ENCODE data around the gene GTF2I. TPM values are rescaled to one million over a fixed set of nuclear protein-coding genes. Genes with fewer than 3 reads are reported as not detected.

The GTF2I gene
- total and polyA plus RNA-seq, 10 of the 15 experiments (the other 5 are each of a cell fraction or from before 2014, with no cell fraction given), result 6.7 to 172 (median 96.9) TPM

DNA sequence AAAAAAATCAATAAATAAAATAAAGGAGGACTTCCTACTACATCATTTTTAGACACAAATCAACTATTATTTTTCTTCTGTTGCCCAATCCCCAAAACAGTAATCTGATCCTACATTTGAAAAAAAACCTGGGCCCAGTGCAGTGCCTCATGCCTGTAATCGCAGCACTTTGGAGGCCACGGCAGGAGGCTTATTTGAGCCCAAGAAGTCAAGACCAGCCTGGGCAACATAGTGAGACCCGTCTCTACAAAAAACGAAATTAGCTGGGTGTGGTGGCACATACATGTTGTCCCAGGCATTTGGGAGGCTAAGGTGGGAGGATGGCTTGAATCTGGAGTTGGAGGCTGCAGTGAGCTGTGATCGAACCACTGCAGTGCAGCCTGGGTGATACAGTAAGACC, 2.7 kb upstream of the GTF2I start:
- ChIA-PET SMC1A (ENCODE audit: uncharacterized antibody, unreplicated experiment) (interaction anchor here (1.2 to 2.2 kb wide), 5 partner anchors 11 to 70 kb away, joined by 3 to 8 read pairs (median 6); no protein-coding TSS in a partner anchor), POLR2A (interaction anchor here (0.5 to 2.3 kb wide), 7 partner anchors 9 to 351 kb away, joined by 3 to 9 read pairs (median 4); no protein-coding TSS in a partner anchor), RAD21 (ENCODE audit: unreplicated experiment) (interaction anchor here (1.0 to 1.7 kb wide), 4 partner anchors 11 to 48 kb away, joined by 3 to 8 read pairs (median 4); no protein-coding TSS in a partner anchor), CTCF (interaction anchor here (1.3 kb wide), 1 partner anchor 11 kb away, joined by 4 read pairs; no protein-coding TSS in a partner anchor)
- Histone ChIP-seq H3K79me2 (ENCODE audit: control insufficient read depth, insufficient read depth, low read length) (peaks cover 31% of the 10 kb centered on the region), H3K9ac (ENCODE audit: control insufficient read depth, insufficient read depth, low read length) (no peak overlapping the region), H3K9me3 (replicated peaks; ENCODE audit: control insufficient read depth, insufficient read depth, low read length) (no peaks in the 10 kb centered on the region), H3K4me3 (peak overlapping the region; percentile 63; the same call in 1 of the 2 replicates), H3K27ac (ENCODE audit: control insufficient read depth, insufficient read depth) (no peak overlapping the region), H3K36me3 (ENCODE audit: control insufficient read depth in 2 of 2, insufficient read depth in 2 of 2, low read length in 1 of 2) (no peaks in the 10 kb centered on the region), H2AFZ (ENCODE audit: control insufficient read depth, low read depth, low read length) (no peak overlapping the region), H4K20me1 (ENCODE audit: control insufficient read depth, insufficient read depth) (no peaks in the 10 kb centered on the region), H3K4me2 (ENCODE audit: control insufficient read depth, insufficient read depth) (no peak overlapping the region), H3K4me1 (ENCODE audit: control insufficient read depth, insufficient read depth, low read length) (peaks cover 4% of the 10 kb centered on the region; the same call in 1 of the 2 replicates), H3K27me3 (replicated peaks in 1 of 2; ENCODE audit: control insufficient read depth in 2 of 2, insufficient read depth in 2 of 2, low read length in 1 of 2) (no peaks in the 10 kb centered on the region)
- BruUV-seq (replicated peaks), result no TSS peak
- ATAC-seq (no peak), DNase-seq (ENCODE audit: low read depth, low spot score) (no peak), FAIRE-seq (no peak)
- intact Hi-C loops (cut with micrococcal nuclease; ENCODE audit: unreplicated experiment), result loop anchor here (5.0 kb wide), 1 partner anchor 443 kb away; the partner anchor contains the start of gene LAT2
- in situ Hi-C loops (cut with MboI), result no loop called here
- 76% methylated on average over 5 of the region's 5 CpGs for WGBS (ENCODE audit: insufficient coverage, insufficient replicate concordance, low lambda C conversion rate, missing lambda C conversion rate)
- TF ChIP-seq EED (IDR thresholded peaks at IDR 0.05; ENCODE audit: low read depth) (no peak), KLF5 (IDR thresholded peaks at IDR 0.05; ENCODE audit: partially characterized antibody) (no peak), BACH1 (IDR thresholded peaks at IDR 0.05; ENCODE audit: borderline replicate concordance) (no peak), HCFC1 (IDR thresholded peaks at IDR 0.05; ENCODE audit: low read length) (no peak), NFYA (IDR thresholded peaks at IDR 0.05; ENCODE audit: borderline replicate concordance, low read depth, low read length) (no peak), ELK1 (IDR thresholded peaks at IDR 0.05; ENCODE audit: low read depth, low read length) (no peak), ETV6 (conservative IDR thresholded peaks at IDR 0.05 in 1 of 2, IDR thresholded peaks at IDR 0.05 in 1 of 2; ENCODE audit: borderline replicate concordance in 1 of 2, low read depth in 1 of 2) (no peak), PAX8 (IDR thresholded peaks at IDR 0.05) (no peak), SKIL (IDR thresholded peaks at IDR 0.05; ENCODE audit: low read depth, poor library complexity, severe bottlenecking) (no peak), ZNF622 (IDR thresholded peaks at IDR 0.05) (no peak), BRCA1 (IDR thresholded peaks at IDR 0.05; ENCODE audit: low read depth, low read length) (no peak), RFX5 (IDR thresholded peaks at IDR 0.05; ENCODE audit: low read depth, low read length) (no peak), PRDM15 (CRISPR knock-in tag; IDR thresholded peaks at IDR 0.05) (no peak), LARP7 (IDR thresholded peaks at IDR 0.05) (no peak), SREBF1 (IDR thresholded peaks at IDR 0.05; ENCODE audit: low read length) (no peak), HDAC6 (IDR thresholded peaks at IDR 0.05; ENCODE audit: unreplicated experiment) (no peak)
- TF ChIP-seq, protein P1, sequence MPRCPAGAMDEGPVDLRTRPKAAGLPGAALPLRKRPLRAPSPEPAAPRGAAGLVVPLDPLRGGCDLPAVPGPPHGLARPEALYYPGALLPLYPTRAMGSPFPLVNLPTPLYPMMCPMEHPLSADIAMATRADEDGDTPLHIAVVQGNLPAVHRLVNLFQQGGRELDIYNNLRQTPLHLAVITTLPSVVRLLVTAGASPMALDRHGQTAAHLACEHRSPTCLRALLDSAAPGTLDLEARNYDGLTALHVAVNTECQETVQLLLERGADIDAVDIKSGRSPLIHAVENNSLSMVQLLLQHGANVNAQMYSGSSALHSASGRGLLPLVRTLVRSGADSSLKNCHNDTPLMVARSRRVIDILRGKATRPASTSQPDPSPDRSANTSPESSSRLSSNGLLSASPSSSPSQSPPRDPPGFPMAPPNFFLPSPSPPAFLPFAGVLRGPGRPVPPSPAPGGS (IDR thresholded peaks at IDR 0.05; ENCODE audit: borderline replicate concordance, insufficient read depth, low read depth, low read length, poor library complexity, severe bottlenecking), result no peak
